ENCODE results near the gene SRRM4.
A peak's percentile ranks its signal among the peaks of the same experiment; 100 is the strongest.

The SRRM4 gene

DNA sequence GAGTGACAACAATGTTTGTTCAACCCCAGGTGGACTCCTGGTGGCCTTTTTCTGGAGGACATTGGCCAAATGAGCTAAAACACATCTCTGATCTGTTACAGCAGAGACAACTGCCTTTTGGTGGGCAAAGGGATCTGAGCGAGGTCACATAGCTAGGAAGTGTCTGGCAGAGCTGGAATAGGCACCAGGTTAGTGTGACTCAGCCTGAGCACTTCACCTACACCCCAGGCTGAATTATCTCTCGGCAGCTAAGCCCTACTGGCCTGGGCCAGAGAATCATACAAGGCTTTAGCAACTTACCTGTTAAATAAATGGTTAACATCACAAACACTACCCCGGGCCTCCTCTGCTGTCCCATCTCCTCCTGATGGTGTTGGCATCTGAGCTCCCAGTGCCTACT, 147.2 kb downstream of the SRRM4 start:
- DNase-seq, result no peak

DNA sequence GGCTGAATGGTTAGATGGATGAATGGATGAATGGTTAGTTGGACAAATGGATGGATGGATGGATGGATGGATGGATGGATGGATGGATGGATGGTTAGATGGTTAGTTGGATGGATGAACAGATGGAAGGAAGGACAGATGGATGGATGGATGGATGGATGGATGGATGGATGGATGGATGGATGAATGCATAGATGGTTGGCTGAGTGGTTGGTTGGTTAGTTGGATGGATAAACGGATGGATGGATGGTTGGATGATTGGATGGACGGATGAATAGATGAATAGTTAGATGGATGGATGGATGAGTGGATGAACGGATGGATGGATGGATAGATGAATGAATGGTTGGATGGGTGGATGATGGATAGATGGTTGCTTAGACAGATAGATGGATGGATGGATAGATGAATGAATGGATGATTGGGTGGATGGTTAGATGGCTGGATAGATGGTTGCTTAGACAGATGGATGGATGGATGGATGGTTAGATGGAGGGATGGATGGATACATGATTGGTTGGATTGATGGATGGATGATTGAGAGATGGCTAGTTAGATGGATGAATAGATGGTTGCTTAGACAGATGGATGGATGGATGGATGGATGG, 148.6 kb downstream of the SRRM4 start:
- no peak for DNase-seq

DNA sequence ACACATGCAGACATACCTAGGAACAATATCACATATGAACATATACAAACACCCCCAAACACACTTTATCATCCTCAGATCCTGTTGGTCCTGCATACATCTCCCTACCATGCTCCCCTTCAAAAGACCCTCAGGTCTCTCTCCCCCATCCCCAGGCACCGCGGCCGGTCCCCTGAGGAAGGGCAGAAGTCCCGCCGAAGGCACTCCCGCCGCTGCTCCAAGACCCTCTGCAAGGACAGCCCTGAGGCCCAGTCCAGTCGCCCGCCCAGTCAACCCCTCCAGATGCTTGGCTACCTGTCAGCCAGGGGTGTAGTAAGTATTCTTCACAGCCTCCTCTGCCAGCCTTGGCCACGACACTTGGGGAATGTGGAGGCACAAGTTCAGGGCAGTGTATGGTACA, 149.2 kb downstream of the SRRM4 start:
- DNase-seq, result no peak

DNA sequence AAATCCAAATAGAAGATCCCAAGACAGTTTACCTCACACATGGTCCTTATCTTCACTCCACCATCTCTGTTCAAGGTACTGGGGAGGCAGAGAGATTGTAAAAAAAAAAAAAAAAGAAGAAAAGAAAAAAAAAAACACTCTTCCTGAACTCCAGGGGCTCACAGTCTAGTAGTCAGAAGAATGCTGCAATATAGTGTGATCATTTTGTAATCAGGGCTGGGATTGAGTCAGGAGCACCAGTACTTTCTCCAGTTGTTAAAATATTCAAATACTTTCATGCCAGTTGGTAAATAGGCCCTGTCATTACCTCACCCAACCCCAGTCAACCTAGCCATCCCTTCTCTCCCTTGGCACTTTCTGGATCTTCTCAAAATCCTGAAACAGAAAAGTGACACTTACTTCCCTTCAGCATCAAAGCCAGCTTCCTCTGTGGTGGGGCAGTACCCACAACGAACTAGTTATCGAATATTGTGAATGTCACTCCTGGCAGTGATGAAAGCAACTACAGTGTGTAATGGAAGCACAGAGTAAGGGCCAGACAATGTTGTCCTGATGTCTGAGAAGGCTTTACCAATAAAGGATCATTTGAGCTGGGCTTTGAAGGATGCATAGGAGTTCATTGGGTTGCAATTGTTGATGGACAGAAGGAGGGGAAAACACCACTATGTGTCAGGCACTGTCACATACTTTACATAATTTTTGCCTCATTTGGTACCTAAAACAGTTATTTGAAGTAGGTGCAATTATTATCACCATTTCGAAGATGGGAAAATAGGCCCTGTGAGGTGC, 153.1 kb downstream of the SRRM4 start:
- DNase-seq, result no peak

DNA sequence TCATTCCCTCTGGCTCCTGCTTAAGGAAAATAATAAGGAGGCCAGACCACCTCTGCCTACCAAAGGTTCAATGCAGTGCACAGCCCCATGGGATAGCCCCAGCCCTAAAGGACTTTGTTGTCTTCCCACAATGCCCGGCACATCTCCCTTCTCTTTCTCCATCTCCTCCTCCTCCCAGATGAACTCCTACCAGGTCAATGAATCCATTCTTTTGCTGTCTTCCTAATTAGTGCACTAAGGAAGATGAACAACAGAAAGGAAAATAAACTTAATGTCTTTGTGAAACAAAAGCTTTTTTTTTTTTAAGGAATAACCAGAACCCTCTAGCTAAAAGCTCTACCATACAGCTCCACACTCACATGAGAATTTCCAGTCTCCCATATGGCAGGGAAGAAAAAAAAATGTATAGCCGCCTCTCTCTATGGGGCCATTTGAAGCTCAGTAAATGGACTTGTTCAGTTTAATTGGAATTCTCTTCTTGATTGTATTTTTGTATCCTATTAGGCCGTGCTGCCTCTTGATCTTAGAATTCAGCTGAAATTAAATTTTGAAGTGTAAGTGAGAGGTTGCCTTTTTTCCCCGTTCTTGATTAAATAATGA, 155.6 kb downstream of the SRRM4 start:
- no peak for DNase-seq

DNA sequence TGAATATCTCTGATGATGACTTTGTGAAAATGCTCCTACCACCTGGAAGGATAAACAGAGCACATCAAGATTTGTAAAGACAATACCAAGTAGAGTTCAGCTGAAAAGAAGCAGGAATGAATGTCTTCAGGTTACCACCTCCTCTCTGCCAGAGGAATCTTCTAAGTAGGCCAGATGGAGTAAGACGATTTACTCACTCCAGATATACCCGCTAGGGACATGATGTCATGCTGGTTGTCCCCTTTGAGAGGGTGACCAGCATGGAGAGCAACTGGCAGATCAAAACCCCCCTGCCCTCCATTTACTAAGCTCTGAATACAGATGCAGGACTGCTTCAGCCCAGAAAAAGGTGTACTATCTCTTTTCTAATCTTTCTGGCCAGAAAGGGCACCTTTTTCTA, 158.1 kb downstream of the SRRM4 start:
- DNase-seq, result no peak

GRCh38 chr12:119145367-119145766, 164.0 kb downstream of the SRRM4 start:
- DNase-seq, result no peak

DNA sequence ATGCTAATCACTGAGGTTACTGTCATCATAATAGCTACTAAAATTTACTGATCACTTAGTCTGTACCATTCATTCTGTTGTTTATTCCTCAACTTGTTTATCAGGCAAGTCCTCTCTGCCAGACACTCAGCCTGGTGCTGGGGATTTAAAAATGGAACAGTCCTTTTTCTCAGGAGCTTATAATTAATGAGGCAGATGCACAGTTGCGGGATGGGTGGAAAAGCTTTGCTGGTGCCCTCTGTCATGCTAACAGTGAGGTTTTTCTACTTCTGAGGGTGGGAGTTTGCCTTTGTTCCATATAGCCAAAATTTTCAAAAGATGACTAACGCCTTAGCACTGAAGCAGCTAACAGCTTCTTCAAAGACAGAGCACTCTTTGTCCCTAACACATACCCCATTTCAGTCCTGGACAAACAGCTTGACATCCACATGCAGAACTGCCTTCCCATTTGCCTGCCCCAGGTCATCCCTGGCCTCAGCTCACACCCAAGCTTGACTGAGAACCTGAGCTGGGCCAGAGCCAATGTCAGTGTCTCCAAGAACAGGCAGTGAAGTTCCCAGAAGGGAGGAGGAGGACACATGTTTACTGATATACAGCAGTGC, 166.6 kb downstream of the SRRM4 start:
- no peak for DNase-seq

- no peak for DNase-seq
Observed at GRCh38 chr12:119149270-119149669, 167.9 kb downstream of the SRRM4 start.

- no peak for DNase-seq
Observed at GRCh38 chr12:119151445-119152026, 170.2 kb downstream of the SRRM4 start.

GRCh38 chr12:119153477-119154434, 172.4 kb downstream of the SRRM4 start:
- peak in 1 of 5 experiments; percentile 24 for DNase-seq

- no peak for DNase-seq
Observed at GRCh38 chr12:119154435-119154818, 173.1 kb downstream of the SRRM4 start.

GRCh38 chr12:119156401-119157044, 175.2 kb downstream of the SRRM4 start:
- DNase-seq, result no peak

GRCh38 chr12:119157528-119157927, 176.2 kb downstream of the SRRM4 start:
- DNase-seq, result no peak

DNA sequence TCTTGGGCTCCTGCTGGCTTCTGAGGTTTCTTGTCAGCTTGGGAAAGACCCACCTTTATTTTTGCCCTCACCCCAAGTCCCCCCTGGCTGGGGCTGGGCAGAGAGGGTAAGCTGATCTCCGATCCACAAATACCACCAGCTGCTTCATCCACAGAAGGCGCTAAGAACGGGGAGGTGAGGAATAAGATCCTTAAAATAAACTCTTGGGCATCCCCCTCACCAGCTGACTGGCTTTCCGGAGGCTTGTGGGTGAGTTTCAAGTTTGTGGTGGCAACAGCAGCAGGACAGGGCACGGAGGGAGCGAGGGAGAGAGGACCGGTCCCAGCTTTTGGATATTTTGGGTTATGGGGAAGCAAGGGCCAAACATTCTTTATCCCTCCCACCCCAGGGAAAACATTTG, 176.6 kb downstream of the SRRM4 start:
- no peak for DNase-seq

DNA sequence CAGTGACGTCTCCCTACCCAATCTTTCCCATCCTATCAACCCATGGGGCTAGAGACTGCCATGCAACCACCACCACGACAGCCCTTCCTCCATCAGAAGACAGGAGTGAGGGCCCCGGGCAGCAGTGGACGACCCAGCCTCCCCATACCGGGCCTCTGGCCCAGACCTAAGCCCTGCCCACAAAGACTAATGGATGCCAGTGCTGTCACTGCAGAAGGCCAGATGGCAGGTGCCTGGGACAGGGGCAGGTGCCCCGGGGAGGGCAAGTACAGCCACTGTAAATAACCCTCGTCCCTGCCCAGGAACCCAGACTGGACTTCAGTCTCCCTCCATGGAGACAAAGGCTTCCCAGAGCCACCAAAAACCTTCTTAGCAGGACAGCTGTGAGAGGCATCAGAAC, 177.1 kb downstream of the SRRM4 start:
- DNase-seq, result no peak

- DNase-seq, result no peak
Observed at GRCh38 chr12:119159844-119160243, 178.5 kb downstream of the SRRM4 start.

GRCh38 chr12:119167902-119168301, 186.6 kb downstream of the SRRM4 start:
- no peak for DNase-seq

GRCh38 chr12:119168721-119169120, 187.4 kb downstream of the SRRM4 start:
- DNase-seq, result no peak

GRCh38 chr12:119169150-119169549, 187.8 kb downstream of the SRRM4 start:
- DNase-seq, result no peak

GRCh38 chr12:119171291-119171690, 189.9 kb downstream of the SRRM4 start:
- no peak for DNase-seq
